H9 (cell line): ENCODE data around the gene MCCC1. TPM values are rescaled to one million over a fixed set of nuclear protein-coding genes. Genes with fewer than 3 reads are reported as not detected.
"Not testable (repeated sequence)": the region's sequence is repeated elsewhere in the genome, so short reads cannot be mapped to it uniquely, and the experiment has no call there.

ENCODE experiments used
- DNase-seq: peaks from one replicate; pipeline ENCODE4 v3.0.0-alpha.2; 2017
- H2AFZ ChIP-seq: one replicate; pipeline ENCODE4 v1.6.1; 2013; ENCODE audit warnings: mild to moderate bottlenecking, low read length, control low read depth, moderate library complexity
- H2AK5ac ChIP-seq: 2 replicates; pipeline ENCODE4 v1.6.1; 2013; ENCODE audit warnings: low read length, control low read depth, mixed read lengths; ENCODE audit not compliant: insufficient read length
- H2BK120ac ChIP-seq: one replicate; pipeline ENCODE4 v1.6.1; 2013; ENCODE audit warnings: low read depth, mild to moderate bottlenecking, low read length, control low read depth, inconsistent platforms; ENCODE audit not compliant: poor library complexity, severe bottlenecking
- H2BK12ac ChIP-seq: 2 replicates; pipeline ENCODE4 v1.6.1; 2013; ENCODE audit warnings: low read length, control low read depth, mixed read lengths, low read depth; ENCODE audit not compliant: insufficient read length
- H2BK15ac ChIP-seq: 2 replicates; pipeline ENCODE4 v1.6.1; 2013; ENCODE audit warnings: low read depth, low read length, control low read depth
- H2BK20ac ChIP-seq: one replicate; pipeline ENCODE4 v1.6.1; 2013; ENCODE audit warnings: low read depth, mild to moderate bottlenecking, low read length, control low read depth, inconsistent platforms; ENCODE audit not compliant: poor library complexity, severe bottlenecking
- H2BK5ac ChIP-seq: 2 replicates; pipeline ENCODE4 v1.6.1; 2013; ENCODE audit warnings: low read length, control low read depth, mixed read lengths; ENCODE audit not compliant: insufficient read length
- H3K14ac ChIP-seq: 2 replicates; pipeline ENCODE4 v1.6.1; 2013; ENCODE audit warnings: low read length, control low read depth; ENCODE audit not compliant: insufficient read depth
- H3K18ac ChIP-seq: 2 replicates; pipeline ENCODE4 v1.6.1; 2013; ENCODE audit warnings: low read depth, mild to moderate bottlenecking, mixed read lengths, low read length, control low read depth; ENCODE audit not compliant: insufficient read length
- H3K23ac ChIP-seq: 2 replicates; pipeline ENCODE4 v1.6.1; 2013; ENCODE audit warnings: low read length, control low read depth, mixed read lengths, low read depth; ENCODE audit not compliant: insufficient read length
- H3K23me2 ChIP-seq: 2 replicates; pipeline ENCODE4 v1.6.1; 2013; ENCODE audit warnings: low read depth, mild to moderate bottlenecking, mixed read lengths, low read length, control low read depth; ENCODE audit not compliant: insufficient read length, poor library complexity, severe bottlenecking
- H3K27ac ChIP-seq: 2 replicates; pipeline ENCODE4 v1.5.1; 2013; ENCODE audit warnings: low read length, control low read depth, mixed read lengths, low read depth; ENCODE audit not compliant: insufficient read length
- H3K27me3 ChIP-seq: 2 replicates; pipeline ENCODE4 v1.6.1; 2013; ENCODE audit warnings: low read length, control low read depth, inconsistent platforms; ENCODE audit not compliant: insufficient read depth
- H3K4ac ChIP-seq: 2 replicates; pipeline ENCODE4 v1.6.1; 2013; ENCODE audit warnings: low read depth, mild to moderate bottlenecking, control low read depth, inconsistent platforms, low read length, moderate library complexity
- H3K4me1 ChIP-seq: 2 replicates; pipeline ENCODE4 v1.6.1; 2013; ENCODE audit warnings: low read length, control low read depth, inconsistent platforms; ENCODE audit not compliant: insufficient read depth
- H3K4me2 ChIP-seq: 2 replicates; pipeline ENCODE4 v1.6.1; 2013; ENCODE audit warnings: low read length, control low read depth, mixed read lengths; ENCODE audit not compliant: insufficient read length, insufficient read depth
- H3K56ac ChIP-seq: 2 replicates; pipeline ENCODE4 v1.6.1; 2013; ENCODE audit warnings: low read depth, mild to moderate bottlenecking, mixed read lengths, low read length, control low read depth; ENCODE audit not compliant: insufficient read length
- H3K79me1 ChIP-seq: 2 replicates; pipeline ENCODE4 v1.6.1; 2013; ENCODE audit warnings: low read depth, mild to moderate bottlenecking, moderate library complexity, low read length, control low read depth, inconsistent platforms; ENCODE audit not compliant: insufficient read depth, poor library complexity, severe bottlenecking
- H3K79me2 ChIP-seq: 2 replicates; pipeline ENCODE4 v1.6.1; 2013; ENCODE audit warnings: low read length, control low read depth, inconsistent platforms; ENCODE audit not compliant: insufficient read depth
- H3K9ac ChIP-seq: 2 replicates; pipeline ENCODE4 v1.6.1; 2013; ENCODE audit warnings: low read length, control low read depth, mixed read lengths; ENCODE audit not compliant: insufficient read length; ENCODE audit errors: extremely low read depth
- H3K9me3 ChIP-seq: one replicate; pipeline ENCODE4 v1.6.1; 2013; ENCODE audit warnings: low read depth, low read length, inconsistent platforms; ENCODE audit not compliant: control insufficient read depth
- H3T11ph ChIP-seq: one replicate; pipeline ENCODE4 v1.6.1; 2013; ENCODE audit warnings: mild to moderate bottlenecking, low read length, control low read depth, inconsistent platforms
- H4K20me1 ChIP-seq: one replicate; pipeline ENCODE4 v1.6.1; 2013; ENCODE audit not compliant: control insufficient read depth, insufficient read length, insufficient read depth
- H4K5ac ChIP-seq: 2 replicates; pipeline ENCODE4 v1.6.1; 2013; ENCODE audit warnings: low read depth, mild to moderate bottlenecking, mixed read lengths, low read length, control low read depth; ENCODE audit not compliant: insufficient read length
- H4K8ac ChIP-seq: replicated peaks from 2 replicates; pipeline ENCODE4 v1.6.1; 2013; ENCODE audit warnings: low read length, control low read depth, mixed read lengths, low read depth; ENCODE audit not compliant: insufficient read length
- H4K91ac ChIP-seq: 2 replicates; pipeline ENCODE4 v1.6.1; 2013; ENCODE audit warnings: low read depth, mild to moderate bottlenecking, moderate library complexity, mixed read lengths, low read length, control low read depth; ENCODE audit not compliant: insufficient read length
- H3K27ac Mint-ChIP-seq, 3 experiments: 2 replicates in 2 of 3; 3 replicates in 1 of 3; pipeline ENCODE4 v1.8.0; 2020 to 2021; ENCODE audit warnings: mixed read lengths in 3 of 3, mild to moderate bottlenecking in 1 of 3, moderate library complexity in 1 of 3
- H3K27me3 Mint-ChIP-seq: 2 replicates; pipeline ENCODE4 v1.8.0; 2021; ENCODE audit warnings: low read depth, mild to moderate bottlenecking, moderate library complexity, mixed read lengths
- H3K36me3 Mint-ChIP-seq, 3 experiments: 2 replicates in 2 of 3; 3 replicates in 1 of 3; pipeline ENCODE4 v1.8.0; 2020 to 2021; ENCODE audit warnings: low read depth in 3 of 3, mixed read lengths in 3 of 3; ENCODE audit not compliant: insufficient read depth in 1 of 3
- H3K4me1 Mint-ChIP-seq, 2 experiments: 2 replicates each; pipeline ENCODE4 v1.8.0; 2020; ENCODE audit warnings: mixed read lengths in 2 of 2
- H3K4me3 Mint-ChIP-seq, 2 experiments: 2 replicates in 1 of 2; 3 replicates in 1 of 2; pipeline ENCODE4 v1.8.0; 2020 to 2021; ENCODE audit warnings: mild to moderate bottlenecking in 2 of 2, mixed read lengths in 2 of 2, moderate library complexity in 1 of 2
- H3K9me3 Mint-ChIP-seq, 2 experiments: 2 replicates in 1 of 2; 3 replicates in 1 of 2; pipeline ENCODE4 v1.8.0; 2020; ENCODE audit warnings: mild to moderate bottlenecking in 2 of 2, mixed read lengths in 2 of 2, moderate library complexity in 1 of 2
- CTCF ChIP-seq: fragments of 200-600 bp; sonication (generic); conservative IDR thresholded peaks from 3 replicates; pipeline ENCODE4 v1.8.0; 2021; ENCODE audit warnings: antibody characterized with exemption, mild to moderate bottlenecking
- WGBS: extraction: QIAGEN DNeasy Blood & Tissue Kit; methylation state at CpG from one replicate; pipeline ENCODE4 v1.1.7; 2013; ENCODE audit warnings: missing lambda C conversion rate, low lambda C conversion rate, mixed read lengths; ENCODE audit not compliant: insufficient read length; ENCODE audit errors: extremely low coverage; 5-methylcytosine and 5-hydroxymethylcytosine counted together
- total RNA-seq: library from RNA; stranded (reverse); gene quantifications from 2 replicates; pipeline ENCODE4 v1.2.1, GENCODE V29; 2021

The MCCC1 gene
- total RNA-seq, 1 experiment from 2014 or later, result 18.3 TPM

DNA sequence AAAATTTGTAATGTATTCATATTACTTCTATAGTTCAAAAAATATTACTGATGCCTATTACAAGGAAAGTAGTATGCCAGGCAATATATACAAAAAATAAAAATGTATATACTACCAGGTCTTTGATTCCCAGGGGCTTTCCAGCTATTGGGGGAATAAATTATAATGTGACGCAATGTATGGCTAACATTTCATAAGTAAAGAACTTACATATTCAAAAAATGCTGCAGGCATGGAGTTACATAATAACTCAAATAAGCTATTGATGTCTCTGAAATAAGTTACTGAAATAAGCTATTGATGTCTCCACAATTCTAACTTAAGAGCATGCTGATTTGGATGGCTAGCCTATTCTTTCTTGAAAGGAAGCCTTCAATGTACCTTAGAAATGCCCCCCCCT lies 30.2 kb downstream of the MCCC1 start:
- Histone ChIP-seq H3K79me1 (no peaks in the 10 kb centered on the region), H3K4me2 (no peak overlapping the region), H2BK20ac (no peak overlapping the region), H2AK5ac (no peak overlapping the region), H3K4ac (no peak overlapping the region), H3K4me1 (no peaks in the 10 kb centered on the region), H2AFZ (no peak overlapping the region), H3K23ac (no peak overlapping the region), H3K9ac (no peak overlapping the region), H4K8ac (no peak overlapping the region), H2BK12ac (no peak overlapping the region), H3T11ph (no peak overlapping the region), H4K20me1 (no peaks in the 10 kb centered on the region), H3K27ac (no peak overlapping the region), H3K14ac (no peak overlapping the region), H2BK120ac (no peak overlapping the region), H3K18ac (no peak overlapping the region), H3K9me3 (no peaks in the 10 kb centered on the region), H3K23me2 (no peaks in the 10 kb centered on the region), H4K5ac (no peak overlapping the region), H3K56ac (no peak overlapping the region), H3K79me2 (no peaks in the 10 kb centered on the region), H2BK5ac (no peak overlapping the region), H4K91ac (no peak overlapping the region), H3K27me3 (no peaks in the 10 kb centered on the region), H2BK15ac (no peak overlapping the region)
- H3K36me3 Mint-ChIP-seq, result peaks cover 20 to 37% (median 34%) of the 10 kb centered on the region in 3 experiments
- no peaks in the 10 kb centered on the region for H3K27me3 Mint-ChIP-seq
- no peak overlapping the region for H3K27ac Mint-ChIP-seq
- DNase-seq, result no peak
- no CpG with 5 or more reads among the region's 1 CpG for WGBS
- no peak overlapping the region for H3K4me3 Mint-ChIP-seq
- peaks cover 0 to 7% of the 10 kb centered on the region in 2 experiments; a peak in 1 of 5 replicates for H3K9me3 Mint-ChIP-seq
- H3K4me1 Mint-ChIP-seq, result peaks cover 4% of the 10 kb centered on the region in 2 experiments; a peak in 2 of 4 replicates
- no peak for TF ChIP-seq CTCF

DNA sequence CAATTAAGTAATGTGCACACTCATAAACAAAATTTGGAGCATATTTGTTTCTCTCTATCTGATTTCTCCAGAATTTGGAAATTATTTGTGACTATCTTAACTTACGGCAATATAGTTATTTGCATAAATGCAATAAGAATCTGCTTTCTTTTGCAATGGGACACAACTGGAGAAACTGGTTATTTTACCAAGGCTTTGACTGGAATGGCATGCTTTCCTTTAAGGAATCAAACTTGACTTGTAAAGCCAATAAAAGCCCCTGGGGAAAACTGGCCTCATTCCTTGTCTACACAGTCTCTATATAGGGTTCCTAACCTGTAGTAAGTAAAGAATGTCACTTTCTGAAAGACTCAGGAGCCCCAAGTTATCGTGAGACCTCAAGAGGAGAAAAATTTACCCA lies 32.4 kb downstream of the MCCC1 start:
- not testable (repeated sequence) for H3K4me1 Mint-ChIP-seq, H3K27me3 Mint-ChIP-seq, H4K20me1 ChIP-seq, H3K18ac ChIP-seq, H3K27ac ChIP-seq, H3K9me3 Mint-ChIP-seq, H3K27ac Mint-ChIP-seq, H2BK15ac ChIP-seq, H3K79me1 ChIP-seq, DNase-seq, H3K4ac ChIP-seq, H3K4me3 Mint-ChIP-seq, H2BK5ac ChIP-seq, H3K56ac ChIP-seq, H3K4me1 ChIP-seq, H3K9me3 ChIP-seq, H3K27me3 ChIP-seq, H3K9ac ChIP-seq, H4K91ac ChIP-seq, H3K23me2 ChIP-seq, H2BK20ac ChIP-seq, H3K23ac ChIP-seq, H4K8ac ChIP-seq, H3K4me2 ChIP-seq, H4K5ac ChIP-seq, H2AK5ac ChIP-seq, H3K14ac ChIP-seq, H3K79me2 ChIP-seq, H3T11ph ChIP-seq, H2AFZ ChIP-seq, H2BK12ac ChIP-seq, H2BK120ac ChIP-seq
- H3K36me3 Mint-ChIP-seq, result peaks cover 23 to 46% (median 44%) of the 10 kb centered on the region in 3 experiments
- no CpG with 5 or more reads among the region's 2 CpGs for WGBS
